ENCODE data around the gene DDX19B.

GRCh38 chr16:70269471-70269870 lies 29.5 kb upstream of the DDX19B start:
- TF ChIP-seq CTCF (IDR thresholded peaks at IDR 0.05) = no peak
- no peak for TF ChIP-seq POLR2A (IDR thresholded peaks at IDR 0.05)

Data from adrenal gland (tissue), 5 donors.